Type B pancreatic cell (in vitro differentiated cells): Measurements from ENCODE around the gene TGFBR3. TPM values are rescaled to one million over a fixed set of nuclear protein-coding genes. Genes with fewer than 3 reads are reported as not detected.

ENCODE experiments used
- DNase-seq: peaks from one replicate; pipeline ENCODE4 v3.0.0; 2021; ENCODE audit warnings: mixed read lengths; ENCODE audit not compliant: unreplicated experiment; ENCODE audit errors: extremely low spot score
- H3K27ac Mint-ChIP-seq: 2 replicates; pipeline ENCODE4 v1.8.0; 2021; ENCODE audit warnings: mild to moderate bottlenecking, mixed read lengths
- H3K27me3 Mint-ChIP-seq: 2 replicates; pipeline ENCODE4 v1.8.0; 2021; ENCODE audit warnings: mixed read lengths
- H3K36me3 Mint-ChIP-seq: 2 replicates; pipeline ENCODE4 v1.8.0; 2021; ENCODE audit warnings: mixed read lengths
- H3K4me1 Mint-ChIP-seq: one replicate; pipeline ENCODE4 v1.8.0; 2021; ENCODE audit warnings: mixed read lengths; ENCODE audit not compliant: unreplicated experiment
- H3K4me3 Mint-ChIP-seq: 2 replicates; pipeline ENCODE4 v1.8.0; 2021; ENCODE audit warnings: mild to moderate bottlenecking, mixed read lengths
- H3K9me3 Mint-ChIP-seq: 2 replicates; pipeline ENCODE4 v1.8.0; 2021; ENCODE audit warnings: mixed read lengths
- CTCF ChIP-seq: fragments of 200-600 bp; sonication (generic); conservative IDR thresholded peaks from 2 replicates; pipeline ENCODE4 v1.5.0; 2021; ENCODE audit warnings: antibody characterized with exemption, mild to moderate bottlenecking
- total RNA-seq: library from RNA; stranded (reverse); gene quantifications from 2 replicates; pipeline ENCODE4 v1.2.1, GENCODE V29; 2021; ENCODE audit warnings: low replicate concordance

The TGFBR3 gene
- total RNA-seq, 1 donor from 2014 or later: 33.5 TPM

- no peak for DNase-seq
- Mint-ChIP-seq H3K4me3 (no peak overlapping the region), H3K9me3 (no peaks in the 10 kb centered on the region), H3K27me3 (peaks cover 36% of the 10 kb centered on the region), H3K36me3 (peaks cover 6% of the 10 kb centered on the region), H3K27ac (no peak overlapping the region), H3K4me1 (peaks cover 53% of the 10 kb centered on the region)
- TF ChIP-seq CTCF: no peak
Observed at GRCh38 chr1:91881280-91881679, 4.7 kb downstream of the TGFBR3 start.

GRCh38 chr1:91879733-91880132 lies 6.2 kb downstream of the TGFBR3 start:
- no peak for TF ChIP-seq CTCF
- no peak overlapping the region for H3K27ac Mint-ChIP-seq
- H3K4me3 Mint-ChIP-seq: no peak overlapping the region
- H3K9me3 Mint-ChIP-seq: no peaks in the 10 kb centered on the region
- peaks cover 56% of the 10 kb centered on the region for H3K4me1 Mint-ChIP-seq
- H3K27me3 Mint-ChIP-seq: peaks cover 39% of the 10 kb centered on the region
- DNase-seq: no peak
- H3K36me3 Mint-ChIP-seq: peaks cover 6% of the 10 kb centered on the region

GRCh38 chr1:91877574-91878208 lies 8.3 kb downstream of the TGFBR3 start:
- Mint-ChIP-seq H3K4me1 (peaks cover 43% of the 10 kb centered on the region), H3K27ac (no peak overlapping the region), H3K36me3 (no peaks in the 10 kb centered on the region), H3K9me3 (no peaks in the 10 kb centered on the region), H3K27me3 (peaks cover 29% of the 10 kb centered on the region), H3K4me3 (no peak overlapping the region)
- DNase-seq: no peak
- no peak for TF ChIP-seq CTCF

- peaks cover 50% of the 10 kb centered on the region for H3K4me1 Mint-ChIP-seq
- DNase-seq: no peak
- H3K27me3 Mint-ChIP-seq: peaks cover 29% of the 10 kb centered on the region
- no peaks in the 10 kb centered on the region for H3K36me3 Mint-ChIP-seq
- TF ChIP-seq CTCF: no peak
- no peak overlapping the region for H3K27ac Mint-ChIP-seq
- no peak overlapping the region for H3K4me3 Mint-ChIP-seq
- no peaks in the 10 kb centered on the region for H3K9me3 Mint-ChIP-seq
Observed at GRCh38 chr1:91876781-91877573, 9.0 kb downstream of the TGFBR3 start.

- TF ChIP-seq CTCF: no peak
- H3K4me1 Mint-ChIP-seq: peaks cover 54% of the 10 kb centered on the region
- peaks cover 26% of the 10 kb centered on the region for H3K27me3 Mint-ChIP-seq
- no peaks in the 10 kb centered on the region for H3K9me3 Mint-ChIP-seq
- H3K27ac Mint-ChIP-seq: no peak overlapping the region
- DNase-seq: no peak
- no peaks in the 10 kb centered on the region for H3K36me3 Mint-ChIP-seq
- no peak overlapping the region for H3K4me3 Mint-ChIP-seq
Observed at GRCh38 chr1:91876040-91876470, 9.9 kb downstream of the TGFBR3 start.
